Common myeloid progenitor, CD34-positive (primary cell): ENCODE data around the gene INSR.
A peak's percentile ranks its signal among the peaks of the same experiment; 100 is the strongest.

ENCODE experiments used
- CTCF ChIA-PET: fragments of 350-600 bp; sonication (Branson Sonifier 250); formaldehyde crosslinking; loops from one replicate; lab custom pipeline; 2021; ENCODE audit warnings: antibody characterized with exemption; lab: Charles Lee
- POLR2A ChIA-PET: fragments of 350-600 bp; sonication (Branson Sonifier 250); formaldehyde crosslinking; loops from one replicate; lab custom pipeline; 2021; ENCODE audit warnings: antibody characterized with exemption; lab: Charles Lee
- DNase-seq, 3 donors: peaks; one replicate each; pipeline versions ENCODE4 v3.0.0 to v3.0.0-alpha.2; 2013
- H3K27ac ChIP-seq, 2 experiments: 1 replicate in 1 of 2; 2 replicates in 1 of 2; pipeline ENCODE4 v1.7.0; 2013; ENCODE audit warnings: inconsistent platforms in 2 of 2, low read length in 2 of 2, mild to moderate bottlenecking in 2 of 2, low read depth in 1 of 2, moderate library complexity in 1 of 2; ENCODE audit not compliant: severe bottlenecking in 2 of 2, insufficient read depth in 1 of 2, poor library complexity in 1 of 2
- H3K27me3 ChIP-seq, 5 experiments: replicated peaks in 2 of 5; 1 replicate in 3 of 5; 2 replicates in 2 of 5; pipeline versions ENCODE4 v1.6.1 to v1.7.0; 2013; ENCODE audit warnings: low read length in 4 of 5, mild to moderate bottlenecking in 2 of 5, moderate library complexity in 2 of 5, inconsistent platforms in 1 of 5; ENCODE audit not compliant: insufficient read depth in 5 of 5, control insufficient read depth in 4 of 5
- H3K36me3 ChIP-seq, 4 experiments: 1 replicate in 2 of 4; 2 replicates in 2 of 4; pipeline versions ENCODE4 v1.6.1 to v1.7.0; 2013; ENCODE audit warnings: low read length in 3 of 4, control low read depth in 1 of 4, mild to moderate bottlenecking in 1 of 4; ENCODE audit not compliant: control insufficient read depth in 4 of 4, insufficient read depth in 4 of 4
- H3K4me1 ChIP-seq, 4 experiments: 1 replicate in 3 of 4; 2 replicates in 1 of 4; pipeline versions ENCODE4 v1.6.1 to v1.7.1; 2013; ENCODE audit warnings: low read length in 3 of 4, mild to moderate bottlenecking in 3 of 4, control low read depth in 1 of 4, inconsistent platforms in 1 of 4, moderate library complexity in 1 of 4; ENCODE audit not compliant: control insufficient read depth in 4 of 4, insufficient read depth in 4 of 4; ENCODE audit errors: control extremely low read depth in 1 of 4
- H3K4me3 ChIP-seq, 7 experiments: 1 replicate in 4 of 7; 2 replicates in 3 of 7; pipeline versions ENCODE4 v1.5.1 to v1.7.0; 2013; ENCODE audit warnings: mild to moderate bottlenecking in 7 of 7, low read length in 6 of 7, moderate library complexity in 6 of 7, inconsistent platforms in 2 of 7, low read depth in 2 of 7, control low read depth in 1 of 7; ENCODE audit not compliant: insufficient read depth in 4 of 7, control insufficient read depth in 1 of 7; ENCODE audit errors: extremely low read depth in 1 of 7
- H3K9me3 ChIP-seq, 5 experiments: 1 replicate in 4 of 5; 2 replicates in 1 of 5; pipeline versions ENCODE4 v1.6.1 to v1.7.1; 2013; ENCODE audit warnings: low read length in 4 of 5, mild to moderate bottlenecking in 2 of 5, inconsistent platforms in 1 of 5, low read depth in 1 of 5, moderate library complexity in 1 of 5; ENCODE audit not compliant: control insufficient read depth in 4 of 5, insufficient read depth in 2 of 5; ENCODE audit errors: control extremely low read depth in 1 of 5
- WGBS: methylation state at CpG from one replicate; pipeline ENCODE4 v1.1.5; 2013; ENCODE audit not compliant: insufficient coverage; 5-methylcytosine and 5-hydroxymethylcytosine counted together

Gene INSR

DNA sequence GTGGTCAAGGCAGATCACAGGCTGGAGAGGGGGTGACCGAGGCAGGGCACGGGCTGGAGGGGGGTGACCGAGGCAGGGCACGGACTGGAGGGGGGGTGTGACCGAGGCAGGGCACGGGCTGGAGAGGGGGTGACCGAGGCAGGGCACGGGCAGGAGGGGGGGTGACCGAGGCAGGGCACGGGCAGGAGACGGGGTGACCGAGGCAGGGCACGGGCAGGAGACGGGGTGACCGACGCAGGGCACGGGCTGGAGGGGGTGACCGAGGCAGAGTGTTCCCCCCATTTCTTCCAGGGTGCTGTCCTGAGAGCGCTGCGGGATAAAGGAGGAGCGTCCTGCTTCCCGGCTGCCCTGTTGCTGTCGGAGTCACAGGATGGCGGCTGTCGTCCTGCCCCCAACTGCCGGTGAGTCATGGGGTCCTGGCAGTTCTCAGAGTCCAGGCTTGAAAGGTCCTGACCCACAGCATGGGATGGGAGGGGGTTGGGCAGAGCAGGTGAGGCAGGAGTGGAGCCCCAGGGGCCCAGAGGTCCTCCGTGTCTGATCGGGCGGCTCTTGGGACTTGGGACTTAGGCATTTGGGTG lies 219.4 kb downstream of the INSR start:
- Histone ChIP-seq H3K36me3 (peaks cover 41 to 88% (median 72%) of the 10 kb centered on the region in 4 experiments), H3K27ac (no peak overlapping the region), H3K27me3 (no peaks in the 10 kb centered on the region), H3K4me3 (no peak overlapping the region), H3K9me3 (peaks cover 4 to 59% (median 54%) of the 10 kb centered on the region in 5 experiments), H3K4me1 (peaks cover 5 to 9% (median 9%) of the 10 kb centered on the region in 4 experiments)
- no peak for DNase-seq
- WGBS = 99% methylated on average over 28 of the region's 29 CpGs
- ChIA-PET POLR2A (interaction anchor here (0.7 kb wide), 1 partner anchor 70 kb away, joined by 3 read pairs; no protein-coding TSS in a partner anchor), CTCF (interaction anchor here (0.6 to 1.3 kb wide), 3 partner anchors 11 to 126 kb away, joined by 3 to 4 read pairs (median 3); no protein-coding TSS in a partner anchor)

DNA sequence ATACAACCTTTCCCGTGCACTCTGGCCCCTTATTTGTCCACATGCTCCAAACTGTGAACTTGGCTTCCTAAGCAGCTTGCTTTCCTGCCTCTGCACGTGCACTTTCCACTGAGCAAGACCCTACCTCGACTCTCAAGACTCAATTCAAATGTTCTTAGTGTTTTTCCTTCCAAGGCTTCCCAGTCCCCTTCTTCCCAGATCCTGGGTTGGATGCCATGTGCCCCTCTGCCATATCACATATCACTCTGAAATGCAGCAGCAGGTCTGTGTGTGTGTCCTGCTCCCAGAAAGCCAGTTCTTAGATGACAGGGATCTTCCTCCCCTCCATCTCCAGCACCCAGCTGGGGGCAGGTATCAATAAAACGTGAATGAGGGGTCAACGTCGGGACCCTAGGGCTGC lies 221.7 kb downstream of the INSR start:
- CTCF ChIA-PET = no interaction called here
- peaks cover 5 to 13% (median 10%) of the 10 kb centered on the region in 4 experiments for H3K4me1 ChIP-seq
- no peak for DNase-seq
- peaks cover 23 to 65% (median 53%) of the 10 kb centered on the region in 4 experiments for H3K36me3 ChIP-seq
- peaks cover 1 to 42% (median 34%) of the 10 kb centered on the region in 5 experiments for H3K9me3 ChIP-seq
- POLR2A ChIA-PET = no interaction called here
- H3K27me3 ChIP-seq = no peaks in the 10 kb centered on the region
- H3K4me3 ChIP-seq = no peak overlapping the region
- WGBS = 100% methylated on average over 3 of the region's 6 CpGs
- no peak overlapping the region for H3K27ac ChIP-seq

GRCh38 chr19:7069904-7070226 lies 224.3 kb downstream of the INSR start:
- CTCF ChIA-PET = interaction anchor here (0.6 to 1.4 kb wide), 3 partner anchors 15 to 950 kb away, joined by 3 read pairs; no protein-coding TSS in a partner anchor
- H3K9me3 ChIP-seq = peaks cover 0 to 17% (median 13%) of the 10 kb centered on the region in 5 experiments
- peak overlapping the region; percentile 64 to 89 for H3K27ac ChIP-seq
- no peaks in the 10 kb centered on the region for H3K27me3 ChIP-seq
- H3K4me1 ChIP-seq = peaks cover 5 to 13% (median 10%) of the 10 kb centered on the region in 4 experiments
- no peak for DNase-seq
- POLR2A ChIA-PET = interaction anchor here (0.8 to 1.4 kb wide), 2 partner anchors 17 to 21 kb away, joined by 3 to 6 read pairs; no protein-coding TSS in a partner anchor
- WGBS = 0% methylated on average over 4 of the region's 12 CpGs
- peak overlapping the region; percentile 90 to 98 (median 97) for H3K4me3 ChIP-seq
- H3K36me3 ChIP-seq = peaks cover 10 to 39% (median 27%) of the 10 kb centered on the region in 4 experiments

GRCh38 chr19:7069042-7069903 lies 224.9 kb downstream of the INSR start, which contains the start of gene ZNF557:
Gene ZNF557 (plus strand): TSS chr19:7069703. CDS start chr19:7075075, 5,372 bp downstream.
- 0% methylated on average over 39 of the region's 56 CpGs for WGBS
- Histone ChIP-seq H3K4me3 (peak within 1 kb of the TSS; percentile 90 to 98 (median 97)), H3K9me3 (peaks cover 0 to 16% (median 11%) of the 10 kb centered on the region in 5 experiments), H3K4me1 (peaks cover 5 to 13% (median 10%) of the 10 kb centered on the region in 4 experiments), H3K36me3 (peaks cover 10 to 33% (median 22%) of the 10 kb centered on the region in 4 experiments), H3K27ac (peak within 1 kb of the TSS; percentile 64 to 89), H3K27me3 (no peaks in the 10 kb centered on the region)
- peak; percentile 98 to 99 (median 99) for DNase-seq
- POLR2A ChIA-PET = interaction anchor here (0.8 to 1.4 kb wide), 2 partner anchors 18 to 22 kb away, joined by 3 to 6 read pairs; no protein-coding TSS in a partner anchor
- CTCF ChIA-PET = interaction anchor here (0.6 to 1.4 kb wide), 3 partner anchors 15 to 951 kb away, joined by 3 read pairs; no protein-coding TSS in a partner anchor

- Histone ChIP-seq H3K4me3 (peak overlapping the region in 4 of 7 experiments; percentile 30 to 97 (median 52)), H3K9me3 (peaks cover 0 to 13% (median 9%) of the 10 kb centered on the region in 5 experiments), H3K27ac (no peak overlapping the region), H3K36me3 (peaks cover 8 to 26% (median 17%) of the 10 kb centered on the region in 4 experiments), H3K27me3 (no peaks in the 10 kb centered on the region), H3K4me1 (peaks cover 5 to 13% (median 10%) of the 10 kb centered on the region in 4 experiments)
- no peak for DNase-seq
- ChIA-PET POLR2A (interaction anchor here (1.4 kb wide), 1 partner anchor 23 kb away, joined by 6 read pairs; no protein-coding TSS in a partner anchor), CTCF (interaction anchor here (0.6 to 1.4 kb wide), 2 partner anchors 16 to 106 kb away, joined by 3 read pairs; no protein-coding TSS in a partner anchor)
- no CpG with 5 or more reads among the region's 6 CpGs for WGBS
Observed at GRCh38 chr19:7068599-7068998, 225.6 kb downstream of the INSR start.

- no peak for DNase-seq
- ChIA-PET POLR2A (no interaction called here), CTCF (interaction anchor here (0.7 kb wide), 1 partner anchor 62 kb away, joined by 3 read pairs; no protein-coding TSS in a partner anchor)
- Histone ChIP-seq H3K27ac (no peak overlapping the region), H3K4me3 (no peak overlapping the region), H3K27me3 (no peaks in the 10 kb centered on the region), H3K4me1 (peaks cover 5 to 13% (median 10%) of the 10 kb centered on the region in 4 experiments), H3K36me3 (peaks cover 5 to 18% (median 11%) of the 10 kb centered on the region in 4 experiments), H3K9me3 (peaks cover 0 to 4% (median 4%) of the 10 kb centered on the region in 5 experiments)
- no CpG with 5 or more reads among the region's 2 CpGs for WGBS
Observed at GRCh38 chr19:7067716-7068115, 226.5 kb downstream of the INSR start.
